HCEC 1CT (cell line): ENCODE data around the gene SHANK3.

Experiments
- DNase-seq: peaks from one replicate; pipeline ENCODE4 v3.0.0-alpha.2; 2017

Gene SHANK3

GRCh38 chr22:50678651-50679521 is 6.3 kb downstream of the SHANK3 start:
- DNase-seq = no peak

GRCh38 chr22:50683086-50683993 is 10.7 kb downstream of the SHANK3 start:
- DNase-seq = no peak

DNA sequence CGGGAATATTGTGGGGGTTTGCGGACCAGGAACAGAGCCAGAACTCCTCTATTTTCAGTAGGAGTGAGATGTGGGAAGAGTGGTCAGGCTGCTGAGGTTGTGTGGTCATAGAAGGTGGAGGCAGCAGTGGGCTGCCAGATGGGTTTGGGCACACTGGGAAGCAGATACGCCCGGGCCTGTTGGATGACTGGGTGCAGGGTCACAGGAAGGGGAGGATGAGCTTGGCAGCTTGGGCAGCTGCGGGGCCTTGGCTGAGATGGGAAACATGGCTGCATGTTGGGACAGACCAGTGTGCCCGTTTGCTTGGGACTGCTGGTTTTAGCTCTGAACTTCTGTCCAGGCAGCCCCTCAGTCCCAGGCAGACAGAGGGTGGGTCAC is 11.4 kb downstream of the SHANK3 start:
- no peak for DNase-seq

DNA sequence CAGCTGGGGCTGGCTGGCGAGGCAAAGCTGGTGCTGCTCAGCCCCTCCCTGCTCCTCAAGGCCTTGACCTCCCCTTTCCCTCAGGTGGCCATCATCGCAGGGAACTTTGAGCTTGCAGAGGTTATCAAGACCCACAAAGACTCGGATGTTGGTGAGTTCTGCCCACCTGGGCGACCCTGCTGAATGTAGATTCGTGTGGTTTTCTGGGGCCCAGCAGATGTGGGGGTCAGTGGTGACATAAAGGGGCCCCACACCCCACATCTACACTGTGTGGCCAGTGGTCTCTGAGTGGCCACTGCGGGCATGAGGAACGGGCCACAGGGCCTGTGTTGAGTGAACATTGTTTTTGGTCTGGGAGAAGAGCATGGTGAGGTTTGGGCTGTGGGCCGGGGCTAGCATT is 11.9 kb downstream of the SHANK3 start:
- DNase-seq = no peak

DNA sequence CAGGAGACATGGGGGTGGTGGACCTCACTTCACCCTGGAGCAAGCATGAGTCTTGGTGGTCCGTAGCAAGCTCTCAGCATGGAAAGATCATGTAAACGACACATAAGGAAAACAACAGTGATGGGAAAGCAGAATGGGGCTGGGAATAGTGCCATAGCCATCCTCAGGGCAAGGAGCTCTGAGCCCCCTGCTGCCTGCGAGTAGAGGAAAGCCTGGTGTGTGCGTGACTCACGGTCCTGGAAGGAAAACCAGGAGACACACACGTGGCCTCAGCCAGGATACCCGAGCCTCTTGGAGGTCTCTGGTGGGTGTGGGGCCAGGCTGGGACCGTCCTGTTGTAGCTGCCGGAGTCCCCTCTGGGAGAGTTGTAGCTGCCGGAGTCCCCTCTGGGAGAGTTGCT is 12.4 kb downstream of the SHANK3 start:
- peak; percentile 19 for DNase-seq

- no peak for DNase-seq
Observed at GRCh38 chr22:50686794-50687193, 14.2 kb downstream of the SHANK3 start.

DNA sequence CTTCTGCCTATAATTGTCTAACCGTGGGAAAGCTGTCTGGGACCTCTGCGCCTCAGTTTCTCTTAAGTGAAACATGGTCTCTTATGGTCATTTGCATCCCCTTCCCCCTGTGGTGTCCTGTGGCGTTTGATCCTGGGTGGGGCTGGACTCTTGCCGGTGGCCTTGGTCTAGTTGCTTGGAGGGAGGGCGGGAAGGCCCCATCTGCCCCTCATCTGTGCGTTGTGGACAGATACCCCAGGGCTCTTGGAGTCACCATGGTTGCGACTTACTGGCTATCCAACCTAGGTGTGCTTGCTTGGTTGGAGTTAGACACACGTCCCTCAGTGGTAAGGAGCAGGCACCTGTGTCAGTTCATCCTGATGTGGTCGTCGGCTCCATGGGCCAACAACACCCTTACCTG is 15.2 kb downstream of the SHANK3 start:
- DNase-seq = no peak

- no peak for DNase-seq
Observed at GRCh38 chr22:50688448-50688847, 15.8 kb downstream of the SHANK3 start.

DNA sequence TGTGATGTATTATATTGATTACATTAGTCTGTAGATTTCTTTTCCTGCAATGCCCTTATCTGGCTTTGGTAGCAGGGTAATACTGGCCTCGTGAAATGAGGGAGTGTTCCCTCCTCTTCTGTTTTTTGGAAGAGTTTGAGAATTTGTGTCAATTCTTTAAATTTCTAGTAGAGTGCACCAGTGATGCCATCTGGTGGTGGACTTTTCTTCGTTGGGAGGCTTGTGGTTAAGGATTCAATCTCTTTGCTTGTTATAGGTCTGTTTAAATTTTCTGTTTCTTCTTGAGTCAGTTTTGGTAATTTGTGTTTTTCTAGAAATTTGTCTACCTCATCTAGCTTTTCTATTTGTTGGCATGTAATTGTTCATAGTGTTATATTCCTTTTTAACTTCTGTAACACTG is 18.9 kb downstream of the SHANK3 start:
- DNase-seq = peak; percentile 37

- DNase-seq = no peak
Observed at GRCh38 chr22:50693462-50693861, 20.8 kb downstream of the SHANK3 start.

DNA sequence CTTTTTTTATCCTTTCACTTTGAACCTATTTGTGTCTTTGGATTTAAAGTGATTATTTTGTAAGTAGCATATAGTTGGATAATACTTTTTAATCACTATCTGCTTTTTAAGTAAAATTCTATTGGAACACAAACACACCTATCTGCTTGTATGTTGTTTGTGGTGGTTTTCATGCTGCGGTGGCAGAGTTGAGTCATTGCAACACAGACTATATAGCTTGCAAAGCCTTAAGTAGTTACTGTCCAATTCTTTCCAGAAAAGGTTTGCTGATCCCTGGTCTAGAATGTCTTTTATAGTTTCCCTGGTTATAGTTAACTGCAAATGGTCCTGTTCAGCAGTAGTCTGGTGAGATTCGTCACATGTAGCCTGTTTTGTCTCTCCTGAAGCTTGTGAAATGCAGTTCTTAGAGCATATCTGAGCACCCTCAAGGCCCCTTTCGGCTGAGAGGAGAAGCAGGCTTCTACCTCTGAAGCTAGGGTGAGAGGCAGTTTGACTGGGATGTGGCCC is 21.5 kb downstream of the SHANK3 start:
- DNase-seq = no peak

GRCh38 chr22:50694766-50695420 is 22.3 kb downstream of the SHANK3 start:
- DNase-seq = no peak

GRCh38 chr22:50695421-50696250 is 23.0 kb downstream of the SHANK3 start:
- no peak for DNase-seq

GRCh38 chr22:50696251-50696798 is 23.7 kb downstream of the SHANK3 start:
- no peak for DNase-seq

DNA sequence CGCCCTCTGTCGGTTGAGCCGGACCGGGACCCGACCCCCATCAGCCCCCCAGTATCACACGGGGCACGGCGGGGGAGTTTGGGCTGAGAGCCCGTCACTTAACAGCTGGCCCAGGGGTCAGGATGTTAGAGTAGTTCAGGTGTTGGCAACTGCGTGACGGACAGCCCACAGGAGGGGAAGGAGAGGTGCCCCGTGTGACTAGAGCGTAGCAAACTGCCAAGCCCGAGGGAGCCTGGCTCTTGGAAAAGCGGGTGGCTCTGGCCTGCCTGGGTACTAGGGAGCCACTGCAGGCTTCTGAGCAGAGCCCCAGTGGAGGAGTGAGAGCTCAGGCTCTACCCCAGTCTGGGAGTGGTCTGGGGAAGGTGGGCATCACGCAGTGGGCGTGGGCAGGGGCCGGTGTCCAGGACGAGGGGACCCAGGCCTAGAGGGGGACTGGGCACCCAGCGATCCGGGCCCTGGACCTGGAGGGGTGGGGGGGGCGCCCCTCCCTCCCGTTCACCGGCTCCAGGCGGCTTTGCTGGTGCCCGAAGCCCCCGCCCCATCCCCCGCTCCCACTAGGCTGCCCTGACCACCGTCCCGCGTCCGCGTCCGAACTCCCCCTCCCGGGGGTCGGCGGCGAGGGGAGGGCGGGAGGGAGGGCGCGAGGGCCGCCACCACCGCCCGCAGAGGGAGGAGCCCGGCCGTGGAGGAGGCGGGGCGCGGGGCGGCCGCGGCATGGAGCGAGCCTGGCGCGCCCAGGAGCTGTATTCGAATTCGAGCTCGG is 24.4 kb downstream of the SHANK3 start:
- peak; percentile 15 for DNase-seq

GRCh38 chr22:50697667-50698506 is 25.3 kb downstream of the SHANK3 start:
- no peak for DNase-seq

- DNase-seq = no peak
Observed at GRCh38 chr22:50698546-50698945, 25.9 kb downstream of the SHANK3 start.

GRCh38 chr22:50699001-50699755 is 26.6 kb downstream of the SHANK3 start:
- DNase-seq = no peak

DNA sequence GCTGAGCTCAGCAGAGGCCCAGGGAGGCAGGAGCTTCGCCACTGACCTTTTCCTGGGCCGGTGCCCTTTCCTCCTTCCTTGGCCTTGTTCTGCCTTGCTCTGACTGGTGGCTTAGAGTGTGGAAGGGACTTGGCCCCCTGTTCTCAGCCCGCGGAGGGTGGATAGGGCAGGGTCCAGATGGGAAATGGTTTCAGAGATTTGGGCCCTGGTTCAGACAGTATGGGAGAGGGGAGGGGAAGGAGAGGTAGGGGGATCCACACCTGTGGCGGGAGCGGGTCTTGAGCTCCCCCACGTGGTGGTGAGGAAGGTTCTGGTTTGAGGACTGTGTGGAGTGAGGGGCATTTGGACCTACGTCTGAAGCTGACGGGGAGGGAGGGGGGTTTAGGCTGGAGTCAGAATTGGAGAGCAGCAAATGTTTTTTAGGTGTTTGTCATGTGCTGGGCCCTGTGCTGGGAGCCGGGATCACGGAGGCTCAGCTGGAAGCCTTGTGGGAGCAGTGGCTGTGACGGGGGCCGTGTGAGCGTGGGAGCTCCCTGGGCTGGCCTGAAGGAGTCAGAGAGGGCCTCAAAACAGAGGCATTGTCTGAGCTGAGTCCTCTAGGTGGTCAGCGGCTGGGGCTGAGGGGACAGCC is 27.2 kb downstream of the SHANK3 start:
- no peak for DNase-seq
